ENCODE results near the gene FBXO46.

The FBXO46 gene

GRCh38 chr19:45757695-45758094 lies 27.0 kb upstream of the FBXO46 start:
- TF ChIP-seq FOXP2 (optimal IDR thresholded peaks at IDR 0.05; ENCODE audit: borderline replicate concordance, extremely low read depth, extremely low read length, insufficient read depth) = no peak
- no peak for TF ChIP-seq POLR2AphosphoS5 (IDR thresholded peaks at IDR 0.05; ENCODE audit: low read depth, low read length)
- no peak for TF ChIP-seq SIN3A (IDR thresholded peaks at IDR 0.05; ENCODE audit: borderline replicate concordance, insufficient read depth, low read length)
- TF ChIP-seq REST (IDR thresholded peaks at IDR 0.05; ENCODE audit: insufficient read depth in 1 of 2, low read depth in 2 of 2, low read length in 2 of 2) = no peak
- TF ChIP-seq TAF1 (IDR thresholded peaks at IDR 0.05; ENCODE audit: borderline replicate concordance, insufficient read depth, low read length) = no peak

- TF ChIP-seq REST (IDR thresholded peaks at IDR 0.05; ENCODE audit: insufficient read depth in 1 of 2, low read depth in 2 of 2, low read length in 2 of 2) = no peak
- TF ChIP-seq SIN3A (IDR thresholded peaks at IDR 0.05; ENCODE audit: borderline replicate concordance, insufficient read depth, low read length) = no peak
- TF ChIP-seq POLR2AphosphoS5 (IDR thresholded peaks at IDR 0.05; ENCODE audit: low read depth, low read length) = no peak
- no peak for TF ChIP-seq FOXP2 (optimal IDR thresholded peaks at IDR 0.05; ENCODE audit: borderline replicate concordance, extremely low read depth, extremely low read length, insufficient read depth)
- TF ChIP-seq TAF1 (IDR thresholded peaks at IDR 0.05; ENCODE audit: borderline replicate concordance, insufficient read depth, low read length) = no peak
Observed at GRCh38 chr19:45754323-45754722, 23.6 kb upstream of the FBXO46 start.

- TF ChIP-seq REST (IDR thresholded peaks at IDR 0.05; ENCODE audit: insufficient read depth in 1 of 2, low read depth in 2 of 2, low read length in 2 of 2) (no peak), TAF1 (IDR thresholded peaks at IDR 0.05; ENCODE audit: borderline replicate concordance, insufficient read depth, low read length) (no peak), FOXP2 (optimal IDR thresholded peaks at IDR 0.05; ENCODE audit: borderline replicate concordance, extremely low read depth, extremely low read length, insufficient read depth) (no peak), POLR2AphosphoS5 (IDR thresholded peaks at IDR 0.05; ENCODE audit: low read depth, low read length) (no peak), SIN3A (IDR thresholded peaks at IDR 0.05; ENCODE audit: borderline replicate concordance, insufficient read depth, low read length) (no peak)
Observed at GRCh38 chr19:45753548-45753947, 22.9 kb upstream of the FBXO46 start.

GRCh38 chr19:45752639-45753038 lies 21.9 kb upstream of the FBXO46 start:
- TF ChIP-seq POLR2AphosphoS5 (IDR thresholded peaks at IDR 0.05; ENCODE audit: low read depth, low read length) = no peak

GRCh38 chr19:45747513-45747912 lies 16.8 kb upstream of the FBXO46 start:
- TF ChIP-seq REST (IDR thresholded peaks at IDR 0.05; ENCODE audit: insufficient read depth in 1 of 2, low read depth in 2 of 2, low read length in 2 of 2) (no peak), FOXP2 (optimal IDR thresholded peaks at IDR 0.05; ENCODE audit: borderline replicate concordance, extremely low read depth, extremely low read length, insufficient read depth) (no peak), POLR2AphosphoS5 (IDR thresholded peaks at IDR 0.05; ENCODE audit: low read depth, low read length) (no peak), SIN3A (IDR thresholded peaks at IDR 0.05; ENCODE audit: borderline replicate concordance, insufficient read depth, low read length) (no peak), TAF1 (IDR thresholded peaks at IDR 0.05; ENCODE audit: borderline replicate concordance, insufficient read depth, low read length) (no peak)
